ENCODE measurements around the gene TMEM9. TPM values are rescaled to one million over a fixed set of nuclear protein-coding genes. Genes with fewer than 3 reads are reported as not detected.

Gene TMEM9
- total and polyA plus RNA-seq, 2 donors (not counting 3 experiments of a cell fraction or from before 2014, with no cell fraction given) = 39.3 to 96.1 TPM

- H3K27me3 ChIP-seq (ENCODE audit: control insufficient read depth in 2 of 2, insufficient read depth in 2 of 2, low read length in 2 of 2) = peaks cover 21 to 40% of the 10 kb centered on the region in 2 experiments
- BruUV-seq (replicated peaks) = no TSS peak
These were observed 40.6 kb downstream of the TMEM9 start for GRCh38 chr1:201113451-201114244.

More at GRCh38 chr1:201113451-201114244, 40.6 kb downstream of the TMEM9 start:
- no peaks in the 10 kb centered on the region for H3K36me3 ChIP-seq (ENCODE audit: control insufficient read depth in 2 of 2, extremely low read depth in 1 of 2, insufficient read depth in 2 of 2, low read length in 2 of 2)
- H3K79me2 ChIP-seq (ENCODE audit: control insufficient read depth, insufficient read depth, low read length) = no peaks in the 10 kb centered on the region
- DNase-seq (ENCODE audit: low read depth, low spot score) = no peak
- no peak overlapping the region for H2AFZ ChIP-seq (ENCODE audit: low read depth, low read length)
- ChIA-PET POLR2A (no interaction called here), CTCF (interaction anchor here (0.5 to 3.7 kb wide), 13 partner anchors 14 to 555 kb away, joined by 3 to 70 read pairs (median 6); no protein-coding TSS in a partner anchor)
- no peak overlapping the region for H3K27ac ChIP-seq (ENCODE audit: insufficient read depth, low read depth, low read length)
- no peaks in the 10 kb centered on the region for H3K9me1 ChIP-seq (replicated peaks; ENCODE audit: control insufficient read depth, extremely low read depth, insufficient read depth, low read length)
- FAIRE-seq = no peak
- no peaks in the 10 kb centered on the region for H3K4me1 ChIP-seq (ENCODE audit: control insufficient read depth, extremely low read depth, insufficient read depth, low read length)
- no peaks in the 10 kb centered on the region for H3K9me3 ChIP-seq (replicated peaks; ENCODE audit: control insufficient read depth, insufficient read depth, low read length)
- H3K4me2 ChIP-seq (ENCODE audit: insufficient read depth, low read length) = no peak overlapping the region
- dilution Hi-C loops (cut with MboI; ENCODE audit: extremely low pct_ligation_motif_present, low sequenced_read_pairs) = no loop called here
- no peak overlapping the region for H3K4me3 ChIP-seq (replicated peaks in 1 of 3; ENCODE audit: insufficient read depth in 1 of 3, low read depth in 1 of 3, low read length in 3 of 3)
- no peak overlapping the region for H3K9ac ChIP-seq (replicated peaks; ENCODE audit: extremely low read depth, insufficient read depth, low read length)
- intact Hi-C loops (cut with micrococcal nuclease) = loop anchor here (1.0 to 10.0 kb wide), 6 partner anchors 27 to 559 kb away; partner anchors contain the start of genes INAVA and KIF14
- no peaks in the 10 kb centered on the region for H4K20me1 ChIP-seq (replicated peaks; ENCODE audit: control insufficient read depth, extremely low read depth, insufficient read depth, low read length)
- TF ChIP-seq MAX (IDR thresholded peaks at IDR 0.05; ENCODE audit: insufficient read depth, insufficient read length) (no peak), CTCF (IDR thresholded peaks at IDR 0.05; ENCODE audit: extremely low read depth in 1 of 2, insufficient read depth in 1 of 2, low read depth in 1 of 2, low read length in 2 of 2) (no peak), POLR2AphosphoS5 (IDR thresholded peaks at IDR 0.05; ENCODE audit: insufficient read depth, low read depth, low read length) (no peak), JUN (IDR thresholded peaks at IDR 0.05; ENCODE audit: borderline replicate concordance, insufficient read depth, insufficient read length, low read depth) (no peak), GATA2 (IDR thresholded peaks at IDR 0.05; ENCODE audit: insufficient read depth, insufficient read length, low read depth, low read length) (no peak), POLR2A (IDR thresholded peaks at IDR 0.05; ENCODE audit: low read depth, low read length) (no peak), FOS (IDR thresholded peaks at IDR 0.05; ENCODE audit: borderline replicate concordance, insufficient read depth, low read length) (no peak), EZH2 (IDR thresholded peaks at IDR 0.05; ENCODE audit: borderline replicate concordance, low read depth, low read length, severe bottlenecking) (no peak)
